Stimulated activated naive CD4-positive, alpha-beta T cell treated with Interleukin-2 at 50 U/mL for 16 hours (primary cell): Measurements from ENCODE around the gene RNASE8.
"Not testable (repeated sequence)": the region's sequence is repeated elsewhere in the genome, so short reads cannot be mapped to it uniquely, and the experiment has no call there.

Source experiments
- DNase-seq: peaks from one replicate; lab custom pipeline; 2025; lab: John Stamatoyannopoulos, UW

RNASE8 gene, protein sequence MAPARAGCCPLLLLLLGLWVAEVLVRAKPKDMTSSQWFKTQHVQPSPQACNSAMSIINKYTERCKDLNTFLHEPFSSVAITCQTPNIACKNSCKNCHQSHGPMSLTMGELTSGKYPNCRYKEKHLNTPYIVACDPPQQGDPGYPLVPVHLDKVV

DNA sequence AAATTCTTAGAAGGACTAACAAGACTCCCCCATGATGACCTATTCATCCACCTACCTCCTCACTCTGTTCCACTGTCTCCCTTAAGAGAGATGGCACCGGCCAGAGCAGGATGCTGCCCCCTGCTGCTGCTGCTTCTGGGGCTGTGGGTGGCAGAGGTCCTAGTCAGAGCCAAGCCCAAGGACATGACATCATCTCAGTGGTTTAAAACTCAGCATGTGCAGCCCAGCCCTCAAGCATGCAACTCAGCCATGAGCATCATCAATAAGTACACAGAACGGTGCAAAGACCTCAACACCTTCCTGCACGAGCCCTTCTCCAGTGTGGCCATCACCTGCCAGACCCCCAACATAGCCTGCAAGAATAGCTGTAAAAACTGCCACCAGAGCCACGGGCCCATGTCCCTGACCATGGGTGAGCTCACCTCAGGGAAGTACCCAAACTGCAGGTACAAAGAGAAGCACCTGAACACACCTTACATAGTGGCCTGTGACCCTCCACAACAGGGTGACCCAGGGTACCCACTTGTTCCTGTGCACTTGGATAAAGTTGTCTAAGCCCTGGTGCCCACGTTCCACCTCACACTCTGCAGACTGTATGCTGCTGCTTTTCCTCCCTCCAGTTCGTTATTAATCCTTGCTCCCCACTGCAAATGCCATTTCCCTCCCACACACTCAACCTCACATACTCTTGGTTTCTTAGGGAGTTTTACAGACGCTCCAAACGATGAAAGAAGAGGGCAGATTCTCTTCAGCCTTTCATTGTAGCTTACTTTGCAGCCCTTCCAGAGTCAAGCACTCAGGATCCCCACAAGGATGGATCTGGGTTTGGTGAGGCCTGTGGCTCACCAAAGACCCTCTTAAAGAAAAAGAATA, at the start of gene RNASE8:
TSS of gene RNASE8 (plus strand) at position 20 of the 873 bp plus-strand sequence. CDS start at position 91, 71 bp downstream.
- no peak for DNase-seq

DNA sequence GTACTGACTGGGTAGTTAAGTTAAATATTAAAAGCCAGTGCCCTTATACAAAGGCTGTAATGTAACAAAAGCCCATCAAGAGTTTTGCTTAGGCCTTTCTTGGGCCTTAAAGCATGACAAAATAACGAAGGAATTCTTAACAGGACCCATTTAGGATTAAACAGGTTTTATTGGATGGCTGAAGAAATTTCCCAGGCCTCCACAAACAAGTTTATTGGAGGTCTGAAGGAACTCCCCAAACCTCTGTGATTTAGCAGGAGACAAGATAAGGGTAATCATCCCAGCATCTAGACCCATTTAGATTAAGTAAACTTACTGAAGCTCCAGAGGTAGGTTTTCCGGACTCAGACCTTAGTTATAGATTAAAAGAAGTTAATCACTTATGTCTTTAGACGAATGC, 47.9 kb upstream of the RNASE8 start:
- not testable (repeated sequence) for DNase-seq

DNA sequence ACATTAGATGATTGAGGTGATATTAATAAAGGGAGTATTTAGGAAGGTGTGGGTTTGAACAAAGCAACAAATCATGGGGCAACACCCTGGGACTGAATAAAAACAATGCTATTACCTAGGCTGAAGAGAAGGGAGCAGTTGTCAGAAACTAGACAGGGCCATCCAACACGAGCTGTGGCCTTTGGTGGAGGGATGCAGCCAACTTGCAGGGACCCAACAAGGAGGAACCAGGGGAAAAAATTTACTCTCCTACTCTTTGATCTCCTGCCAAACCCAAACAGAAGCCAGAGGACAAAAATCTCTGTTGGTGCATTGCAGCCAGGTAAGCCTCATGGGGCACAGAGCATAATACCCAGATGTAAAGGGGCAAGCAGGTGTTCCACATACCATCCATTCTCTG, 46.5 kb upstream of the RNASE8 start:
- no peak for DNase-seq

DNA sequence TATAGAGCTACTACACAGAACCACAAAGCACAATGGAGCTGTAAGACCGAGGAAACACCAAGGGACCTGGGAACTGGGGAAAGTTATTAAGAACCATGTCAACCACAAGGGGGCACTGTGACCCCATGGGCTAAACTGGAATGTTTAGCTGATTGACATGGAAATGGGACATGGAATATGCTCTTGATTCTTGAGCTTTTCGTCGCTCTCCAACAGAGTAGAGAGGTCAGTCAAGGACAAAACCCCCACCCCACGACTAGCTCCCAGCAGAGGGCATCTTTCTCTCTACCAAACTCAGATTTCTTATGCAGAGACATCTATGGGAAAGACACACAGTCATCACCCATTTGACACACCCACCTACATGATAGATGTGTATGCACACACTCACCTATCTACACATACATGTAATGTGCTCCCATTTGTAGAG, 42.8 kb upstream of the RNASE8 start:
- peak; percentile 69 for DNase-seq

DNA sequence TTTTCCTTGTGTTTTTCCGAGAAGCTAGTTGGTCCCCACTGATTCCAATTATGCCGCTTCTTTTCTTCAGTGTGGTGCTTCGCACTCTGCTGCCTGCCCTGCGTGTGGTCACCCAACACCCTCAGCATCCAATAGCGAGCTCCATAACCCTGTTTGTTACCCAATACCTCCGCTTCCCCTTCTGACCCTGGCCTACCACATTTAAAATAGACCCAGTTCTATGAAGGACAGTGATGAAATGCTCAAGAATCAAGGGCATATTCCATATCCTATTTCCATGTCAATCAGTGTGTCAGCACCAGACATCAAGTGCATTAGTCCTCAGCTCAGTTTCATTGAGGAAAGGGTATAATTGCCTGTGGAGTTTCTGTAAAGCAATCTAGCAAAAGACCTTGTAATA, 42.3 kb upstream of the RNASE8 start:
- no peak for DNase-seq

DNA sequence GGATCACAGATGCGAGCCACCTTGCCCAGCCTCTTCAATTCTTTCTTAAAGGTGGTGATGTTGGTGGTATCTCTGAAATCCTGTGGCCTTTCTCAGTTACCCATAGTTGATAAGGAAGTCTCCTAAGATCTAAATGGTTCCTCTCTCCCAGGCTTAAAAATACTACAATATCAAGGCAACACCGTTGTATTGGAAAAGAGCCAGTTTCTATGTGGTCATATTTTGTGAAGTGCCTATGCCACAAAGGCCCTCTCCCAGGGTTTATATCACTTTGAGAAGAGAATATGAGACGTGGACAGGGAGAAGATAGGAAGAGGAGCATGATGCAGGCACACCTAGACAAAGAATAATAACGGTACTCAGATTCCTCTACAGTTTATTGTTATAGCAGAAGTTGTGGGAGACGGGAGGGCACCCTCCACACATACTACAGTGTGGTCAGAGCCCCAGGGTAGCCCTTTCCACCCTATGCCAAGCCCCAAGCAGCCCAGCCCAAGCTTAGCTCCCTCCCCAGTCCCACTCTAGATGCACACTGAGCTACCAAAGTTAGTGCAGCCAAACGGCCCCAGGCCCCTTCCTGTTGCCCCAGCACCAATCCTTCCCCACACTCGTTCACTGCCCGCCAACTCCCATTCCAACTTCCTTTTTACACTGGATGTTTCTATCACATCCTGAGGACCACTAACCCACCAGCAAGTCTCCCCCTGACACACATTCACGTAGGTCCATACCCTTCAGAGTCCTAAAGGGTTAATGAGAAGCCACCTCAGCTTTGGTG, 41.0 kb upstream of the RNASE8 start:
- no peak for DNase-seq

DNA sequence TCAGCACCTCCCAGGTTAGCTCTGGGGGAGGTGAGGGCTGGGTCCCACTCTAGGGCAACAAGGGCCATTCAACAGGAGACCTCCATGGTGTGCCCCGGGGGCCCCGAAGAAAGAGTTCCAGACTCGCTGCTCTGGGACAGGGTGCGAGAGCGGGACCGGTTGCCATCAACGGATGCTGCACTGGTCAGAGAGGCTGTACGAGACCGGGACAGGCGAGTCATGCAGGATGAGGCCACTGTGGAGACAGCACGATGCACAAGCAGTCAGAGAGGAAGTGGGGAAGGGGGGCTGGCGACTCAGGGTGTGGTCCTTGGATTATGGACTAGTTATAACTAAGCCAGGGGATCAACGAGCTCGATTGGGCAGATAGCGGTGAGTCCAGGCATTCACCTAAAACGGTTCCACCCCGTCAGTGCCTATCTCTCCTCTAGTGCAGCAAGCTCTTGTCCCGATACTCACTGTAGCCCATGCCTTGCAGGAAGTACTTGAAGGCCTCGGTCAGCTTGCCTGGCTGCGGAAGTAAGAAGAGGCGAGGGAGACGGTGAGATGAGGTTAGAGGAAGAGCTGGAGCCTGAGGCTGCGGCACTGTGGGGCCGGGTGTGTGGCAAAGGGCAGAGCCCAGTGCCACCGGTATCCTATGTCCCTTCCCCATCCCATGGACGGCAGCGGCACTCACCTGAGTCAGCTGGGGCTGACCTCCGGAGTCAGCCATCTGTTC, 39.9 kb upstream of the RNASE8 start:
- DNase-seq = no peak

DNA sequence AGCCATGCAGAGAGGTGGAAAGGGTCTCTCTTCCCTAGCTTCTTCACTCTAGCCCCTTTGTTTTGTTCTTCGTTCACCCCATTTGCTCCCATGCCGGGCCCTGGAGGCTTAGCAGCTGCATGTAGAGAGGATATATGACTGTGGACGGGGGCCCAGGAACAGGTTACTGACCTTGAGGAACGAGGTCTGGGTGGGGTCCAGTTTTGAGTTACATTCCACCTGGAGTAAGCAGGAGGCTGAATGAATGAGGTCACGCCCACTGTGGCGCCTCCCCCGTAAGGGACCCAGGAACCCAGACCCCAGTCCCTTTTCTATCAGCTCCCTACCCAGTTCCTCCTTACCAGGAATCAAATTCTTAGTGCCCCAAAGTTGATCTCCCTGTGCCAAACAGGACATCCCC, 39.3 kb upstream of the RNASE8 start:
- no peak for DNase-seq

DNA sequence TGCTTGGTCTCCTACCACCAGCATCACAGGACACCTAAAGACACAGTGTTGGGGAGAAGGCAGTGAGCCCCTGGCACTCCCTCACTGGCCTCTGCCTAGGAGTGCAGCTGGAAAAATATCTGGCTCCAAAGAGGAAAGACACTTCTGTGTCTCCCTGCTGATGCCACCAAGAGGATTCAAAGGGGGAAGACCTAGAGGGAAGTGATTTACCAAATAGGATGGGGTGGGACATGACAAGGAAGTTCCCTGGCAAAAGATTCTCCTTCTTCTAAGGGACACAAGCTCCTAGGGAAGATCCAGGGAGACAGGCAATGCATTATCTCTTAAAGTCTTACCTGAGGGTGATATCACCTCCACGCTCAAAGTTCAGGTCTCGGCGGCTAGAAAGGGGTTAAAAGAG, 38.8 kb upstream of the RNASE8 start:
- no peak for DNase-seq

DNA sequence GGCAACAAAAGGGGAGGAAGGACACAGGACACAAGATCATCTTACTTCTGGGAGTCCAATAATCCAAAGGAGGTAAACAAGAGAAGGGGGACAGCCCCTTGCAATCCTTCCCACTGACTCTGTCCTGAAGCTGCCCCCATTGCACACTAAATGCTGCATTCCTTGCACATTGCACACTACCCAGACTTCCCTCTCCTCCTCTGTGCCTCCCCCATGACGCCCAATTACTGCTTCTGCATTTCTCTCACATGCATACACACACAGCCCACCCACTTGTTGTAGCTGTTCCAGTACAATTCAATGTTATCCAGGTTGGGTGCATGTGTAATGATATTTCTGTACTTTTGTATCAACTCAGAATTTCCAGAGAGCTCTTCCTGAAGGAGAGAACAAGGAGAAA, 38.3 kb upstream of the RNASE8 start:
- no peak for DNase-seq

DNA sequence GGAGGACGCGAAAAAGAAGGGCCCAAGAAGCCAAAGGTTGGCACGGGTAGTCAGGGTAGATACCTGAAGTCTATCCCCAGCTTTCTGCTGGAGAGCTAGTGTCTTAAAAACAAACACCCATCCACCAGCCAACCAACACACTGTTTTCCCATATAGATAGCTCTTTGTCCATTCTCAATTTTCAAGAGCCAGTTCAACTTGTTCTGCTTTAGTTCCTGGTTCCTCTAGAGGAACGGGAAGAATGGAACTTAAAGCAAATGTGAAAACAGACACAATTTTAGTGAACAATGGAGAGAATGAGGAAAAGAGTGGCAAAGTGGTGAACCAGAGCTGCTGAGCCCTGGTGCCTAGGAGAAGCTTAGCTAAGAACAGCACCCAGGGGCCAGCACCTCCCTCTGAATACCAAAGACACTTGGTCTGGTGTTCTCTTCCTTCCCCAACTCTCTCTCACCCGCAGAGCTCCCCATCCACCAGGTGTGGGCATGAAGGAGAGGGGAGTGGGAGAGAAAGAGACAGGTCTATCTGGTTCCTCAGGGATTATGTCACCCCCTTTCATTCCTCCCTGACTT, 36.6 kb upstream of the RNASE8 start:
- DNase-seq = no peak

DNA sequence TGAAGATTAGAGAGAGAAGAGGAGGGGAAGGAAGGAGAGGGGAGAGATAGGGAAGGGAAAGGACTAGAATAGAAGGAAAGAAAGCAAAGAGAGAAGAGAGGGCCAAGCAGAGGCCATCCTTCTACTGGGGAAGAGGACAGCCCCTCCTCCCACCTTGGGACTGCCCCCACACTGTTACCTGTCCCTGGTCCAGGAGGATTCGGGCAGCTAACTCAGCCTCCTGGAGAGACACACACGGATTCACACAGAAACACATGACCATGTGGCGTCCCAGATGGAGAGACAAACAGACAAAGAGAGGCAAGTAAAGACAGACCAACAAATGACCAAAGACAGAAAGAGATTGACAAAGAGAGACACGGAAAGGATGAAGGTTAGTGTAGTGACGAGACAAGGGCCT, 34.9 kb upstream of the RNASE8 start:
- DNase-seq = no peak

DNA sequence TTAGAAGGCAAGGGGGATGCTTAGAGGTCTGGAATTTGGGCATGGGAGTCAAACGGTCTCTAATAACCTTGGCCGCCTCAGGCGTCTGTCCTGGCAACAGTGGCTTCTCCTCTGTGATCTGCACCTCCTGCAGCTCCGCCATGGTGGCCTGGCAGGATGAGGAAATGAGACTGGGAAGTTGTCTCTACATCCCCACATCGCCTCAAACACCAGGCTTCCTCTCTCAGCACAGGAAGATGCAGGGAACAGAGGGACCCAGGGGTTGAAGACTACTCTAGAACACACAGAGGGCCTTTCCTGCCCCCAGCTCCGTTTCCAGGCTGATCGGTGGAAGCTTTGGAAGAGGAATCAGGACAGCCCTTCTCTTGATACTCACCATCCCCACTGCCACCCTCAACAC, 34.4 kb upstream of the RNASE8 start:
- DNase-seq = no peak

DNA sequence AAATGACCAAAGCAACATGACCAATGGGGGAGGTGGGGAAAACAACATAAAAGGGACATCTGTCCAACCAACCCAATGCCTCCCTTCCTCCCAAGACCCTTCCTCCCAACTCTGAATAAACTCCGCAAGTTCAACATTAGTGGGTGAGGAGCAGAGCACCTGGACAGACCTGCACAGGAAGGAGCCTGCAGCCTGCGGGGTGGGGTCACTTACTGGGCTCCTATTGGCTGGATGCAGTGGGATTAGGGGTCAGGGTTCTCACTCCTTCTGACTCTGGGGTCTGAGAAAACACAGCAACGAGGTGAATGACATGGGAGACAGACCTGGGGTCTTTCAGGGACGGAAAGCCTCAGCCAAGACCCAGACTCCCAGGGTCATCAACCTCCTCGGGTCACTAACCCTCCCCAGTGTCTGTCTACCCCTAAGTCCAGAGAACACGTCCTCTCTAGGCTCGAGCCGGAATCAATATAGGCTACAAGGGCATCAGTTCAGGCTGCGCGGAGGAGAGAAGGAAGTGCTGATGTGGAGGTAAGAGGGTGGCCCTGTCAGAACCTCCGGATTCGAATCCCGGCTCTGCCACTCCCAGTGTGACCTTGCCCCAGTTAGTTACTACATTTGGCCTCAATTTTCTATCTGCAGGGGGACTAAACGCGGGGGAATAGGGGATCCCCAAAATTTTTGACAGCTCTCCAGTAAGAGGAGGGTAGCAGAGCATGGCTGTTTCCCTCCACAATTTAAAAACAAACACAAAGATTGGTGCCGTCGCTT, 33.6 kb upstream of the RNASE8 start:
- DNase-seq = no peak

DNA sequence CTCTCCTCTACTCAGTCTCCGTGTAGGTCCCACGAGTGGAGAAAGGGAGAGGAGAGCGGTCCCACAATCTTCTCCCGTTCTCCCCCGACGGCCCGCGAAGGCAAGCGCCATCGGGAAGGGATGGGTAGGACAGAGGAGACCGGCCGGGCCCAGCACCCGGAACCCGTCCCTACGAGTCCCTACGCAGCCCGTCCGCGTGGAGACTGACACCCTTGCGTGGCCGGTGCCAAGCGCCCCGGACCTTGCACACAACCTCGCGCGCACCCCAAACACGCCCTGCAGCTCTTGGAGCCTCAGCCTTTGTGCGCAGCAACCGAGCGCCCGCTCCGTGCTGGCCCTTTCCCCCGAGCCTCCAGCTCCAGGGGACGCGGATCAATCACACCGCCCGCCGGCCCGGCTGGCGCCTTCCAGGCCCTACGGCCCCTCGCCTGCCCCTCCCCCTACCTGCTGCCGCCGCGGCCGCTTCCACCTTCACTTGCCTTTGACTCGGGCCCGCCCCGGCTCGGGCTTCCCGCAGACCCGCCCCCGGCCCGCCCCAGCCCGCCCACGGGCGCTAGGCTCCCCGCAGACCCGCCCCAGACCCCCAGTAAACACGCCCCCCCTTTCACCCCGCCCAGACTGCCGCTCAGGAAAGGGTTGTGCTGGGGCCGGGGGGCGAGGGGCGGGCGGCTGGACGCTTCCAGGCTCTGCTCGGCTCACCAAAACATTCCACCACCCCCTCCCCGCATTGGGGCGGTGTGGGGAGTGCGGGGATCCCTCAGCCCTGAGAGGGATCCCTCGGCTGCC, 32.8 kb upstream of the RNASE8 start, which contains the start of gene NDRG2:
TSS of gene NDRG2 (minus strand) at position 477 of the 786 bp plus-strand sequence. CDS start 1,746 bp downstream, outside the sequence.
- peak; percentile 68 for DNase-seq

DNA sequence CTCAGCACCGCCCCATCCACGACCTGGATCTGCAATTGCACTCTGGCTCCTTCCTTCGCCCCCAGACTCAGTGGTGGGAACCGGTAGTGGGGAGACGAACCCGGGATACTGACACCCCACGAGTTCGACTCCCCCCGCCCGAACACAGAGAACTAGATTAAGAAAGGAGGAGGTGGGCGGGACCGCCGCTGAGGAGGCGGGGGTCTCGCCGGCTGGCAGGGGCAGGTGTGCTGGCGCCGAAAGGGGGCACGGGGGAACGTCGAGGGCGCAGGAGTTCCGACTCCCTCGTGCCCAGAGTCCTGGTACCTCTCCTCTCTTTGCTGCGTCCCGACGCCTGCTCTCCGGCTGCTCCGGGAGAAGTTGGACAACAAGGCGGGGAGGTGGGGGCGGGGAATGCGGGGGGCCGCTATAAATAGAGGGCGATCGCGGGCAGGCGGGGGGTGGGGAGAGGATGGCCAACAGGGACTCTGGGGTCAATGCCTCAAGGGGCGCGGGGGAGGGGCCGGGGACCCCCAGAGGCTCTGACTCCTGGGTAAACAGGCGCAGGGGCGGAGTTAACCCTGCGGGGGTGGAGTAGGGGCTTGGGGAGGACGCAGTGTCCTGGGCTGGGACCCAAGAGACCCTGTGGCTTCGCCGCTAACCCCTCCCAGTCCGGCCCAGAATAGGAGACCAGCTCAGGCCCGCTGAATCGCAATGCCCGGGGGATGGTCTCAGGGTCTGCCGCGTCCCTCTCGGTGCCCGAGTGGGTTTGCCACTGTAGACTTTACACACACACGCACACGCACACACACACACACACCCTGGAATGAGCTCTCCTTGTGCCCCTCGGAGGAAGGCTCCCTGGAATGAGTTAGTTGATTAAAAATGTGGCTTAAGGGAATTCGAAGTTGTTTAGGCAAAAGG, 32.0 kb upstream of the RNASE8 start:
- DNase-seq = no peak

DNA sequence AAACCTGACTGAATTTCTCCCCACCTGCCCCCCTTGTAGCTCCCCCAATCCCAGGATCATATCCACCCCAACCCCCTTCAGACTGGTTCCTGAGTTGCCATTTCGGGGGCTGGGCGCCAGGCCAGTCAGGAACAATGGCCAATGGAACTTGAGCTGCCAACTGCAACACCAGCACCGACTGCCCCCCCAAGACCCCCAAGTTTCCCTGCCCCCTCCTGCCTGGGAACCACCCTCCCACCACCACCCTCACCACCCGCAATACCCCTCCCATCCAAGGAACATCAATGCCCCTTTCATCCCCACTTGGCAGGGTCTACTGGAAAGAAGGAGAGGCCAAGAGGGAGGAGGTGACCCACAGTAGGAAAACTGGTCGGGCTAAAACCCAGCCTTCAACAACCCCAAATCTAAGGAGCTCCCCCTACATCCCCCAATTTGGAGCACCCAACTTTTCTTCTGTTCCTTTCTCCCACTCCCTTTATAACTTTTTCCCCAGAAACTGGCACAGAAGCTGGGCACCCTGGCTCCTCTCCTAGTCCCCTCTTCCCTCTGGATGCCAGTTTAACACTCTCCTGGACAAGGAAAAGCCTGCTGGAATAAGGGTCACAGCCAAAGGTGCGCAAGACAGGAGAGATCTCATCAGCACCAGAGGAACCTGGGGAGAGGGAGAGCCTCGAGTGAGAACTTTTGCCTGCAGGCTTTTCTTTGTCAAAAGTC, 31.2 kb upstream of the RNASE8 start:
- DNase-seq = no peak

DNA sequence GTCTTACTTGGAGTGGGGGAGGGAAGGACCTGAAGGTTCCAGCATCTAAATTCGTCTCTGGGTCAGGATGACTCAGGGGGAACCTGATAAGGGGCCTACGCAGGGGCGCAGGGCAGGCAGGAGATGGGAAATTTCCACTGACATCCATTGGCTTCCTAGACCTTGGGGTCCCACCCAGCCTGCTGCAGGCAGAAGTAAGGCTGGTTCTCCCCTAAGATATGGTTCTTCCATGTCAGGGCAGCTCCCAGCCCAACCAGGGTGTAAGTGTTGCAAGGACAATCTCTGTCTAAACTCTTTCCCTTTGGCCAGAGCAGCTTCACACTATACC, 30.7 kb upstream of the RNASE8 start:
- no peak for DNase-seq

DNA sequence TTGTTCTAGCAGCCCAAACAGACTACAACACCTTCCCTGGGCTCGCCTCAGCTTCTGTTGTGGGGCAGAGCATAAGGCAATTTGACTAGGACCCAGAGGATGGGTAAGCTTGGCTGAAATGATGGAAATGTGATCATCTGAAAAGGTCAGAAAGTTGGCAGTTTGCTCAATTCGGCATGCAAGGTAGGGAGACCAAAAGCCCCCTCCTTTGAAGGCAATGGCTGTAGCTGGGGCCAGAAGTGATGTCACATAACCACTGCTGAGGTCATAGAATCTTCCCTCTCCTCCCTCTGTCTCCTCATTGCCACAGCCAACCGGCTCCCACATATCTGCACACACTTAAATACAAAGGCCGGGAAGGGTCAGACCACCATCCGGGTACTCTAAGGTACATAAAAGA, 27.7 kb upstream of the RNASE8 start, which contains the start of gene TPPP2:
TSS of gene TPPP2 (plus strand) at position 301 of the 400 bp plus-strand sequence. CDS start 365 bp downstream, outside the sequence.
- no peak for DNase-seq
